ENCODE results near the gene EFCAB6. TPM values are rescaled to one million over a fixed set of nuclear protein-coding genes. Genes with fewer than 3 reads are reported as not detected.

The EFCAB6 gene
- total and polyA plus RNA-seq, 2 donors: 1.1 to 1.4 TPM

DNA sequence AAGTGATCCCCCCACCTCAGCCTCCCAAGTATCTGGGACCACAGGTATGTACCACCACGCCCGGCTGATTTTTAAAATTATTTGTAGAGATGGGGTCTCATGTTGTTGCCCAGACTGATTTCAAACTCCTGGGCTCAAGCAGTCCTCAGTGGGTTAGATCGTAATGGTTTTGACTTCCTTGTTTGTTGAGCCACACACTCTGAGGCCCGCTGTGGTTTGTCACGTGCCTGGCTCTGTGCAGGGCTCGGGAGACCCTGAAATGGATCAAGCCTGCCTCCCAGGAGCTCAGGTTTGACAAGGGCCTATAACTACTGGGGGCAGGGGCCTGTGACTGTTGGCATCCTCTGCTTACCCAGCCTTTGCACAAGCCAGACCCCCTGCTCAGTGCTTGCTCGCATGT lies 332.1 kb downstream of the EFCAB6 start:
- peak in 4 of 9 donors; percentile 6 to 58 (median 22) for DNase-seq (ENCODE audit: low read depth in 6 of 9, low spot score in 9 of 9)
- H3K36me3 ChIP-seq (ENCODE audit: control insufficient read depth in 2 of 2, insufficient read depth in 2 of 2, low read length in 1 of 2): no peaks in the 10 kb centered on the region
- no peak overlapping the region for H3K27ac ChIP-seq (ENCODE audit: low read depth in 1 of 2, low read length in 1 of 2)
- peaks cover 11 to 22% of the 10 kb centered on the region in 2 donors for H3K4me1 ChIP-seq (ENCODE audit: control insufficient read depth in 2 of 2, insufficient read depth in 2 of 2, low read length in 2 of 2)
- no peaks in the 10 kb centered on the region for H3K27me3 ChIP-seq (ENCODE audit: control insufficient read depth in 2 of 2, insufficient read depth in 1 of 2, low read length in 1 of 2)
- H3K9me3 ChIP-seq (ENCODE audit: control insufficient read depth in 2 of 2, insufficient read depth in 1 of 2, low read length in 1 of 2): no peaks in the 10 kb centered on the region
- no peak overlapping the region for H3K4me3 ChIP-seq (ENCODE audit: low read length in 2 of 2)
- WGBS: 50% methylated on average over 7 of the region's 7 CpGs

DNA sequence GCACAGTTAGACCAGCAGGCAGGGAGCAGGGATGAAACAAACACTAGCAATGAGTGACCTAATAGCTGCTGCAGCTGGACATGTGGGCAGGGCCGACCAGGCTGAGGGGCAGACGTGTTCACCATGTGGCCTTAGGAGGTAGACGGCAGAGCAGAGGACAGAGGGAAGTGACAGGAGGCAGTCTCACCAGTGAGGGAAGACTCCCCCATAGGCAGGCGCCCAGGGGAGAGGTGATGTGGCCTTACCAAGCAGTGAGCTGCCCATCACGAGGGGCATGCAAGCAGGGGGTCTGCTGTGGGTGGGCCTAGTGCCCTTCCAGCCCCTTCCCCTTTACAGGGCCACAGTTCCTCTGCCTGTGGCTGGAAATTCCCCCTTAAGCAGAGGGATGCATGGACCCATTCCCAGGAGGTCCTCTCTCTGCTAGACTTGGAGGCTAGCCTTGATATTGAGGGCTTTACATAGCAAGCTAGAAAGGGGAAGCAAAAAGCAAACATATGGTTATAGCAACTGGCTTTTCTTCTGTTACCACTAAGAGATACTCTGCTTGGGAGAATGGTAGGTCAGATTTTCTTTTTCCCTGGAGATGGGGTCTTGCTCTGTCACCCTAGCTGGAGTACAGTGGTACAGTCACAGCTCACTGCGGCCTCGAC lies 332.7 kb downstream of the EFCAB6 start:
- no peak for DNase-seq (ENCODE audit: low read depth in 6 of 9, low spot score in 9 of 9)
- peaks cover 0 to 2% of the 10 kb centered on the region in 2 donors for H3K27me3 ChIP-seq (ENCODE audit: control insufficient read depth in 2 of 2, insufficient read depth in 1 of 2, low read length in 1 of 2)
- H3K9me3 ChIP-seq (ENCODE audit: control insufficient read depth in 2 of 2, insufficient read depth in 1 of 2, low read length in 1 of 2): no peaks in the 10 kb centered on the region
- no peak overlapping the region for H3K4me3 ChIP-seq (ENCODE audit: low read length in 2 of 2)
- 94% methylated on average over 7 of the region's 7 CpGs for WGBS
- peaks cover 11 to 22% of the 10 kb centered on the region in 2 donors for H3K4me1 ChIP-seq (ENCODE audit: control insufficient read depth in 2 of 2, insufficient read depth in 2 of 2, low read length in 2 of 2)
- no peaks in the 10 kb centered on the region for H3K36me3 ChIP-seq (ENCODE audit: control insufficient read depth in 2 of 2, insufficient read depth in 2 of 2, low read length in 1 of 2)
- H3K27ac ChIP-seq (ENCODE audit: low read depth in 1 of 2, low read length in 1 of 2): no peak overlapping the region

Other genes starting within 250 kb of the EFCAB6 start
- 0.09 TPM for gene SULT4A1, start 50.2 kb upstream of the EFCAB6 start, total RNA-seq
- gene SULT4A1, start 50.2 kb upstream of the EFCAB6 start, polyA plus RNA-seq: 4.6 TPM
- gene PNPLA5, start 79.7 kb upstream of the EFCAB6 start, total RNA-seq: not detected
- 0.07 TPM for gene PNPLA5, start 79.7 kb upstream of the EFCAB6 start, polyA plus RNA-seq
- 0.09 TPM for gene PNPLA3, start 111.5 kb upstream of the EFCAB6 start, total RNA-seq
- gene PNPLA3, start 111.5 kb upstream of the EFCAB6 start, polyA plus RNA-seq: 0.05 TPM
- 43.9 TPM for gene SAMM50, start 143.1 kb upstream of the EFCAB6 start, total RNA-seq
- gene SAMM50, start 143.1 kb upstream of the EFCAB6 start, polyA plus RNA-seq: 25.8 TPM
- 14.5 TPM for gene PARVB, start 212.0 kb upstream of the EFCAB6 start, total RNA-seq
- gene PARVB, start 212.0 kb upstream of the EFCAB6 start, polyA plus RNA-seq: 15.2 TPM

Measured in thymus (tissue), 11 donors.